SU-DHL-6 (cell line): ENCODE data around the gene ZNF891.

Source experiments
- H2AFZ ChIP-seq: fragments of 200-600 bp; sonication (generic); 2 replicates; pipeline ENCODE4 v1.6.1; 2014; ENCODE audit warnings: low read depth, mild to moderate bottlenecking, moderate library complexity, mixed read lengths, antibody characterized with exemption, low read length; ENCODE audit not compliant: severe bottlenecking
- H3F3A ChIP-seq: fragments of 200-600 bp; shearing (Covaris generic); 2 replicates; pipeline ENCODE4 v1.6.0; 2016; ENCODE audit warnings: antibody characterized with exemption, mild to moderate bottlenecking; ENCODE audit not compliant: insufficient read depth
- H3K27ac ChIP-seq: fragments of 200-600 bp; sonication (generic); 2 replicates; pipeline ENCODE4 v1.5.1; 2016; ENCODE audit warnings: low read depth, mild to moderate bottlenecking, low read length, moderate library complexity, mixed read lengths
- H3K27me3 ChIP-seq: fragments of 200-600 bp; sonication (generic), shearing (Covaris generic); 2 replicates; pipeline ENCODE4 v1.6.0; 2014; ENCODE audit warnings: mild to moderate bottlenecking, low read length
- H3K36me3 ChIP-seq: fragments of 200-600 bp; sonication (generic); 2 replicates; pipeline ENCODE4 v1.6.1; 2014; ENCODE audit warnings: mild to moderate bottlenecking, low read length, mixed read lengths
- H3K4me2 ChIP-seq: fragments of 300-600, 200-600 bp; shearing (Covaris generic), sonication (generic); 2 replicates; pipeline ENCODE4 v1.6.0; 2014; ENCODE audit warnings: low read length, low read depth, mild to moderate bottlenecking; ENCODE audit not compliant: poor library complexity, severe bottlenecking
- H3K4me3 ChIP-seq: fragments of 200-600 bp; sonication (generic); 2 replicates; pipeline ENCODE4 v1.5.1; 2014; ENCODE audit warnings: antibody characterized with exemption, low read length, mild to moderate bottlenecking, mixed read lengths; ENCODE audit not compliant: insufficient read depth, poor library complexity, severe bottlenecking
- H3K79me2 ChIP-seq: fragments of 200-600 bp; sonication (generic); 2 replicates; pipeline ENCODE4 v1.6.1; 2014; ENCODE audit warnings: mild to moderate bottlenecking, low read length, moderate library complexity; ENCODE audit not compliant: insufficient read depth
- H3K9ac ChIP-seq: fragments of 200-600 bp; sonication (generic); 2 replicates; pipeline ENCODE4 v1.7.0; 2014; ENCODE audit warnings: mild to moderate bottlenecking, low read length
- H3K9me2 ChIP-seq: fragments of 200-600 bp; sonication (generic); replicated peaks from 2 replicates; pipeline ENCODE4 v1.6.1; 2014; ENCODE audit warnings: low read length; ENCODE audit not compliant: insufficient read depth
- H3K9me3 ChIP-seq: fragments of 200-600 bp; sonication (generic); 2 replicates; pipeline ENCODE4 v1.6.1; 2014; ENCODE audit warnings: low read length, mixed read lengths; ENCODE audit not compliant: insufficient read depth
- H4K20me1 ChIP-seq: fragments of 200-600 bp; sonication (generic); 2 replicates; pipeline ENCODE4 v1.6.1; 2014; ENCODE audit warnings: low read depth, mild to moderate bottlenecking, antibody characterized with exemption, low read length, moderate library complexity, mixed read lengths
- EZH2phosphoT487 ChIP-seq: fragments of 200-600 bp; sonication (generic), shearing (Covaris generic); conservative IDR thresholded peaks from 2 replicates; pipeline ENCODE4 v1.6.1; 2018; ENCODE audit warnings: mild to moderate bottlenecking, antibody characterized with exemption, low read length, moderate library complexity, mixed read lengths
- TF ChIP-seq, protein P1 (sequence below): fragments of 200-600 bp; sonication (generic); IDR thresholded peaks from one replicate; pipeline ENCODE4 v1.5.1; 2017; ENCODE audit warnings: antibody characterized with exemption, mild to moderate bottlenecking, low read length, moderate library complexity; ENCODE audit not compliant: insufficient read depth, poor library complexity, severe bottlenecking

The ZNF891 gene

DNA sequence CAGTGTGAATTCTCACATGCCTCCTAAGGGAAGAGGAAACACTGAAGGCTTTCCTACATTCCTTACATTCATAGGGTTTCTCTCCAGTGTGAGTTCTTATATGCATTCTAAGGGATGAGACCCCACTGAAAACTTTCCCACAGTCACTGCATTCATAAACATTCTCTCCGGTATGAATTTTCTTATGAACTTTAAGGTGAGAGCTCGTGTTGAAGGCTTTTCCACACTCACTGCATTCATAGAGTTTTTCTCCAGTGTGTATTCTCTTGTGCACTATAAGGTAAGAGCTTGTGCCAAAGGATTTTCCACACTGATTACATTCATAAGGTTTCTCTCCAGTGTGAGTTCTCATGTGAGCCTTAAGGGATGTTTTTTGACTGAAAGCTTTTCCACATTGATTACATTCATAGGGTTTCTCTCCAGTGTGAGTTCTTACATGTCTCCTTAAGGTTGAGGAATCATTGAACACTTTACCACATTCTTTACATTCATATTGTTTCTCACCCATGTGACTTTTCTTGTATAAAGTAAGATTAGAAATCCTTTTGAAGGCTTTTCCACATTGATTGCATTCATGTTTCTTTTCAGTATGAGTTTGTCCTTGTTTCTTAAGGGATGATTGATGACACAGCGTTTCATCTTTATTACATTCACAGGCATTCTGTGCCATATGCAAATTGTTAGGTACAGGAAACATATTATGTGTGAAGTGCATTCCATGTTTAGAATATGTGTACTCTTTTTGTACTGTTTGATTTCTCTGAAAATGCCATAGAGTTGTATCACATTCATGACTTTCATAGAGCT, 9.5 kb downstream of the ZNF891 start:
- peaks cover 40% of the 10 kb centered on the region for H3K36me3 ChIP-seq
- H3K27ac ChIP-seq = no peak overlapping the region
- no peak overlapping the region for H2AFZ ChIP-seq
- no peaks in the 10 kb centered on the region for H3K9me2 ChIP-seq
- H3K9me3 ChIP-seq = peaks cover 86% of the 10 kb centered on the region
- H3K27me3 ChIP-seq = no peaks in the 10 kb centered on the region
- H3K79me2 ChIP-seq = peaks cover 3% of the 10 kb centered on the region; the same call in 1 of the 2 replicates
- no peaks in the 10 kb centered on the region for H4K20me1 ChIP-seq
- no peak overlapping the region for H3K4me3 ChIP-seq
- H3K4me2 ChIP-seq = no peak overlapping the region
- no peak overlapping the region for H3K9ac ChIP-seq
- no peaks in the 10 kb centered on the region for H3F3A ChIP-seq
- no peak for TF ChIP-seq EZH2phosphoT487

DNA sequence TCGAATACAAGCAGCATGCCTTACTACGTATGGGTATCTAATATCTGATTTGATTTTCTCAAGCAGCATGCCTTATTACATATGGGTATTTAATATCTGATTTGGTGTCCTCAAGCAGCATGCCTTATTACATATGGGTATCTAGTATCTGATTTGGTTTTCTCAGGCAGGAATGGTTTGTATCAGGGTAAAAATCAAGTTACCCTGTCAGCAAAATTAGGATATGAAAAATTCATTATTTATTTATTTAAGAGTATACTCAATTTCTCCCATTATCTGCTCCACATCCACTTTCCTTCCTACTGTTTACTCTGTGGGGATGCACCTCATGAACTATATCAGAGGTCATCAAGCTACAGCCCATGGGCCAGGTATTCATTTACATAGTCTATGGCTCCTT, 21.9 kb downstream of the ZNF891 start:
- H3K9me3 ChIP-seq = peaks cover 74% of the 10 kb centered on the region
- H3K4me2 ChIP-seq = no peak overlapping the region
- H3K79me2 ChIP-seq = no peaks in the 10 kb centered on the region
- no peaks in the 10 kb centered on the region for H3K27me3 ChIP-seq
- H2AFZ ChIP-seq = no peak overlapping the region
- no peak for TF ChIP-seq EZH2phosphoT487
- no peaks in the 10 kb centered on the region for H4K20me1 ChIP-seq
- peaks cover 44% of the 10 kb centered on the region for H3K36me3 ChIP-seq
- no peak overlapping the region for H3K27ac ChIP-seq
- H3K9me2 ChIP-seq = no peaks in the 10 kb centered on the region
- no peak overlapping the region for H3K4me3 ChIP-seq
- H3K9ac ChIP-seq = no peak overlapping the region
- H3F3A ChIP-seq = no peaks in the 10 kb centered on the region

DNA sequence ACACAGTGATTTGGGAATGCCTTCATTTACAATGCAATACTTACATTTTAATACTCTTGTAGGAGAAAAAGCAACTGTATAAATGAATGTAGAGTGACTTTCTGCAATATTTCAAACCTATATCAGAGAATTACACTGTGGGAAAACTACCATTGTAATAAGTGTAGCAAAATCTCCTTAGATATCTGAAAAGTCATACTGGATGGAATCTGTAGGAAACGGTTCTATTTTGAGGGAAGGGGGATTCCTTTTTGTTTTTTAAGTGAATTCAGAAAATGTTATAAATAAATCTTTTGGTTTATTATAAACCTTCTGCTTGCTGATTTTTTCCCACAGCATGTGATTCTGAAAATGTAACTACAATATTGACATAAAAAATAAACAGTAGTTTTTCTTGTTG, 23.0 kb downstream of the ZNF891 start:
- H3K36me3 ChIP-seq = peaks cover 49% of the 10 kb centered on the region
- H4K20me1 ChIP-seq = no peaks in the 10 kb centered on the region
- H3K9me2 ChIP-seq = no peaks in the 10 kb centered on the region
- TF ChIP-seq, protein P1, sequence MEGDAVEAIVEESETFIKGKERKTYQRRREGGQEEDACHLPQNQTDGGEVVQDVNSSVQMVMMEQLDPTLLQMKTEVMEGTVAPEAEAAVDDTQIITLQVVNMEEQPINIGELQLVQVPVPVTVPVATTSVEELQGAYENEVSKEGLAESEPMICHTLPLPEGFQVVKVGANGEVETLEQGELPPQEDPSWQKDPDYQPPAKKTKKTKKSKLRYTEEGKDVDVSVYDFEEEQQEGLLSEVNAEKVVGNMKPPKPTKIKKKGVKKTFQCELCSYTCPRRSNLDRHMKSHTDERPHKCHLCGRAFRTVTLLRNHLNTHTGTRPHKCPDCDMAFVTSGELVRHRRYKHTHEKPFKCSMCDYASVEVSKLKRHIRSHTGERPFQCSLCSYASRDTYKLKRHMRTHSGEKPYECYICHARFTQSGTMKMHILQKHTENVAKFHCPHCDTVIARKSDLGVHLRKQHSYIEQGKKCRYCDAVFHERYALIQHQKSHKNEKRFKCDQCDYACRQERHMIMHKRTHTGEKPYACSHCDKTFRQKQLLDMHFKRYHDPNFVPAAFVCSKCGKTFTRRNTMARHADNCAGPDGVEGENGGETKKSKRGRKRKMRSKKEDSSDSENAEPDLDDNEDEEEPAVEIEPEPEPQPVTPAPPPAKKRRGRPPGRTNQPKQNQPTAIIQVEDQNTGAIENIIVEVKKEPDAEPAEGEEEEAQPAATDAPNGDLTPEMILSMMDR = no peak
- no peak for TF ChIP-seq EZH2phosphoT487
- no peak overlapping the region for H3K27ac ChIP-seq
- H3K79me2 ChIP-seq = no peaks in the 10 kb centered on the region
- H3K4me3 ChIP-seq = no peak overlapping the region
- H3K27me3 ChIP-seq = no peaks in the 10 kb centered on the region
- no peak overlapping the region for H3K4me2 ChIP-seq
- no peak overlapping the region for H3K9ac ChIP-seq
- no peak overlapping the region for H2AFZ ChIP-seq
- peaks cover 81% of the 10 kb centered on the region for H3K9me3 ChIP-seq
- no peaks in the 10 kb centered on the region for H3F3A ChIP-seq

DNA sequence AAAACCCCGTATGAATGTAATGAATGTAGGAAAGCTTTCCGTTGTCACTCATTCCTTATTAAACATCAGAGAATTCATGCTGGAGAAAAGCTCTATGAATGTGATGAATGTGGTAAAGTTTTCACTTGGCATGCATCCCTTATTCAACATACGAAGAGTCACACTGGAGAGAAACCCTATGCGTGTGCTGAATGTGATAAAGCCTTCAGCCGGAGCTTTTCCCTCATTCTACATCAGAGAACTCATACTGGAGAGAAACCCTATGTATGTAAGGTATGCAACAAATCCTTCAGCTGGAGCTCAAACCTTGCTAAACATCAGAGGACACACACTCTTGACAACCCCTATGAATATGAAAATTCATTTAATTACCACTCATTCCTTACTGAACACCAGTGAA, 23.8 kb downstream of the ZNF891 start:
- no peaks in the 10 kb centered on the region for H3K9me2 ChIP-seq
- no peak overlapping the region for H3K4me2 ChIP-seq
- no peak overlapping the region for H3K9ac ChIP-seq
- H2AFZ ChIP-seq = no peak overlapping the region
- H3K4me3 ChIP-seq = no peak overlapping the region
- no peaks in the 10 kb centered on the region for H3K79me2 ChIP-seq
- peaks cover 87% of the 10 kb centered on the region for H3K9me3 ChIP-seq
- no peak overlapping the region for H3K27ac ChIP-seq
- H3K27me3 ChIP-seq = no peaks in the 10 kb centered on the region
- H3F3A ChIP-seq = no peaks in the 10 kb centered on the region
- no peak for TF ChIP-seq EZH2phosphoT487
- TF ChIP-seq, protein P1 = no peak
- H4K20me1 ChIP-seq = no peaks in the 10 kb centered on the region
- peaks cover 55% of the 10 kb centered on the region for H3K36me3 ChIP-seq
